OCI-LY7 (cell line): ENCODE results near the gene SLC6A18. TPM values are rescaled to one million over a fixed set of nuclear protein-coding genes. Genes with fewer than 3 reads are reported as not detected.

Experiments
- BruUV-seq: library from RNA; stranded (reverse); fragments of 400-500 nt; replicated peaks from 2 replicates; lab custom pipeline; 2021; lab: Mats Ljungman, UMichigan
- CTCF ChIA-PET: fragments of 300-600 bp; sonication (Branson Sonifier 250); formaldehyde crosslinking; loops from one replicate; lab custom pipeline; 2022; ENCODE audit warnings: antibody characterized with exemption; ENCODE audit not compliant: unreplicated experiment; lab: Charles Lee
- POLR2A ChIA-PET: fragments of 300-600 bp; sonication (Branson Sonifier 250); formaldehyde crosslinking; loops from one replicate; lab custom pipeline; 2022; ENCODE audit warnings: antibody characterized with exemption; lab: Charles Lee
- DNase-seq: peaks from one replicate; pipeline ENCODE4 v3.0.0-alpha.2; 2015; ENCODE audit warnings: low spot score
- H2AFZ ChIP-seq: fragments of 200-600 bp; sonication (generic), shearing (Covaris generic); 2 replicates; pipeline ENCODE4 v1.6.1; 2014; ENCODE audit warnings: mild to moderate bottlenecking, antibody characterized with exemption, low read length, moderate library complexity
- H3K27ac ChIP-seq: fragments of 200-600 bp; sonication (generic); 2 replicates; pipeline ENCODE4 v1.5.1; 2014; ENCODE audit warnings: mixed run types, low read depth, mild to moderate bottlenecking, moderate library complexity, low read length, inconsistent platforms; ENCODE audit not compliant: poor library complexity, severe bottlenecking
- H3K36me3 ChIP-seq: fragments of 200-600 bp; sonication (generic); 2 replicates; pipeline ENCODE4 v1.6.1; 2014; ENCODE audit warnings: mild to moderate bottlenecking, antibody characterized with exemption, low read length, moderate library complexity, mixed read lengths; ENCODE audit not compliant: insufficient read depth
- H3K4me1 ChIP-seq: fragments of 200-600 bp; sonication (generic); 2 replicates; pipeline ENCODE4 v1.5.1; 2014; ENCODE audit warnings: mild to moderate bottlenecking, low read length; ENCODE audit not compliant: insufficient read depth, poor library complexity, severe bottlenecking
- H3K4me2 ChIP-seq: fragments of 200-600 bp; sonication (generic); 2 replicates; pipeline ENCODE4 v1.6.1; 2014; ENCODE audit warnings: mild to moderate bottlenecking, low read length
- H3K4me3 ChIP-seq: fragments of 200-600 bp; sonication (generic); 2 replicates; pipeline ENCODE4 v1.5.1; 2014; ENCODE audit warnings: mild to moderate bottlenecking, low read depth, low read length; ENCODE audit not compliant: poor library complexity, severe bottlenecking
- H3K79me2 ChIP-seq: fragments of 200-600 bp; sonication (generic); 2 replicates; pipeline ENCODE4 v1.6.1; 2016; ENCODE audit warnings: low read depth, mild to moderate bottlenecking, low read length, moderate library complexity, mixed read lengths; ENCODE audit not compliant: insufficient read depth
- H3K9me2 ChIP-seq: fragments of 200-600 bp; sonication (generic); 2 replicates; pipeline ENCODE4 v1.6.1; 2016; ENCODE audit warnings: mild to moderate bottlenecking, low read length, mixed read lengths; ENCODE audit not compliant: insufficient read depth
- H3K9me3 ChIP-seq: fragments of 200-600 bp; sonication (generic); 2 replicates; pipeline ENCODE4 v1.6.1; 2014; ENCODE audit warnings: mild to moderate bottlenecking, mixed run types, low read length, mixed read lengths
- H4K20me1 ChIP-seq: fragments of 200-600 bp; sonication (generic); 2 replicates; pipeline ENCODE4 v1.6.1; 2014; ENCODE audit warnings: mild to moderate bottlenecking, antibody characterized with exemption, low read length, moderate library complexity, mixed read lengths; ENCODE audit not compliant: insufficient read depth
- CTCF ChIP-seq: fragments of 200-600 bp; sonication (generic); conservative IDR thresholded peaks from 2 replicates; pipeline ENCODE4 v1.5.1; 2014; ENCODE audit warnings: mild to moderate bottlenecking, antibody characterized with exemption, low read length, moderate library complexity, mixed read lengths
- EZH2phosphoT487 ChIP-seq: fragments of 200-600 bp; sonication (generic); IDR thresholded peaks from 2 replicates; pipeline ENCODE4 v1.6.1; 2018; ENCODE audit warnings: low read depth, borderline replicate concordance, mild to moderate bottlenecking, mixed run types, antibody characterized with exemption, low read length, moderate library complexity, mixed read lengths
- intact Hi-C: fragments of 100-400 bp; cut with micrococcal nuclease; formaldehyde crosslinking; loops from one replicate; pipeline ENCODE4 v1.10.0; 2022; ENCODE audit not compliant: unreplicated experiment
- total RNA-seq, 2 experiments: library from RNA; depleted of rRNA in 1 of 2; stranded (reverse); fragments of >200 nt in 1 of 2; shearing (Covaris generic) in 1 of 2; gene quantifications; 2 replicates each; pipeline ENCODE4 v1.2.3, GENCODE V29; 2014 to 2022

SLC6A18 gene
- total RNA-seq, 2 experiments from 2014 or later, result not detected

- intact Hi-C loops, result no loop called here
- no TSS peak for BruUV-seq
These were observed 5.9 kb upstream of the SLC6A18 start for GRCh38 chr5:1219098-1219767.

DNA sequence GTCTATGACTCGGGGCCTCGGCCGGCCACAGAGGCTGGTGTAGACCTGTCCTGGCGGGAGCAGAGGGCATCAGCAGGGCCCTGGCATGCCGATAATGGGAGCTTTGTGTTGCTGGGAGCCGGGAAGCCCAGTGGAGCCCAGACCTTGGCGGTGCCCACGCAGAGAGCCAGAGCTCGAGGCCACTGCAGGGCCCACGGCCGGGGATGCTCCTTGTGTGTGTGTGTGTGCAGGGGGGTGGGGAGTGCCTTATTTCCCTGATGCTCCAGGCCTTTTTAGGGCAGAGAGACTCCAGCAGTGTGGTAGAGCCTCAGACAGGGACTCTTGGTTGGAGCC is 5.4 kb upstream of the SLC6A18 start:
- H3K9me3 ChIP-seq, result no peaks in the 10 kb centered on the region
- no peak overlapping the region for H3K4me2 ChIP-seq
- POLR2A ChIA-PET, result no interaction called here
- H3K27ac ChIP-seq, result no peak overlapping the region
- no peaks in the 10 kb centered on the region for H3K4me1 ChIP-seq
- H3K4me3 ChIP-seq, result no peak overlapping the region
- no peak for DNase-seq
- H3K36me3 ChIP-seq, result no peaks in the 10 kb centered on the region
- TF ChIP-seq CTCF (no peak), EZH2phosphoT487 (no peak)
- no peaks in the 10 kb centered on the region for H3K79me2 ChIP-seq
- H4K20me1 ChIP-seq, result no peaks in the 10 kb centered on the region
- CTCF ChIA-PET, result no interaction called here
- intact Hi-C loops, result no loop called here
- BruUV-seq, result no TSS peak
- no peaks in the 10 kb centered on the region for H3K9me2 ChIP-seq
- no peak overlapping the region for H2AFZ ChIP-seq

More at GRCh38 chr5:1219098-1219767, 5.9 kb upstream of the SLC6A18 start:
- no peak for TF ChIP-seq CTCF
- TF ChIP-seq EZH2phosphoT487, result no peak
- Histone ChIP-seq H2AFZ (no peak overlapping the region), H3K36me3 (no peaks in the 10 kb centered on the region), H3K27ac (no peak overlapping the region), H3K9me2 (no peaks in the 10 kb centered on the region), H3K9me3 (no peaks in the 10 kb centered on the region), H4K20me1 (no peaks in the 10 kb centered on the region), H3K79me2 (no peaks in the 10 kb centered on the region), H3K4me1 (no peaks in the 10 kb centered on the region), H3K4me3 (no peak overlapping the region), H3K4me2 (no peak overlapping the region)
- no peak for DNase-seq
- ChIA-PET CTCF (no interaction called here), POLR2A (no interaction called here)

GRCh38 chr5:1220351-1220750 is 4.8 kb upstream of the SLC6A18 start:
- Histone ChIP-seq H4K20me1 (no peaks in the 10 kb centered on the region), H3K9me2 (no peaks in the 10 kb centered on the region), H3K79me2 (no peaks in the 10 kb centered on the region), H2AFZ (no peak overlapping the region), H3K4me1 (no peaks in the 10 kb centered on the region), H3K27ac (no peak overlapping the region), H3K36me3 (no peaks in the 10 kb centered on the region), H3K4me2 (no peak overlapping the region), H3K4me3 (no peak overlapping the region), H3K9me3 (no peaks in the 10 kb centered on the region)
- no peak for TF ChIP-seq CTCF
- TF ChIP-seq EZH2phosphoT487, result no peak
- BruUV-seq, result no TSS peak
- ChIA-PET POLR2A (no interaction called here), CTCF (no interaction called here)
- DNase-seq, result no peak
- intact Hi-C loops, result no loop called here
